Islet precursor cell (in vitro differentiated cells): Measurements from ENCODE around the gene DCLK1.

ENCODE experiments used
- DNase-seq: peaks from one replicate; pipeline ENCODE4 v3.0.0-alpha.2; 2018

DCLK1 gene

GRCh38 chr13:35770756-35771297, 360.4 kb downstream of the DCLK1 start:
- no peak for DNase-seq

GRCh38 chr13:35769812-35770211, 361.4 kb downstream of the DCLK1 start:
- DNase-seq, result no peak

GRCh38 chr13:35768551-35768950, 362.6 kb downstream of the DCLK1 start:
- DNase-seq, result no peak

- DNase-seq, result no peak
Measured at GRCh38 chr13:35768073-35768472, 363.1 kb downstream of the DCLK1 start.

GRCh38 chr13:35767256-35767976, 363.8 kb downstream of the DCLK1 start:
- no peak for DNase-seq

- DNase-seq, result no peak
Measured at GRCh38 chr13:35766663-35767062, 364.5 kb downstream of the DCLK1 start.

GRCh38 chr13:35765941-35766340, 365.2 kb downstream of the DCLK1 start:
- DNase-seq, result no peak

GRCh38 chr13:35765366-35765765, 365.8 kb downstream of the DCLK1 start:
- no peak for DNase-seq

- no peak for DNase-seq
Measured at GRCh38 chr13:35764326-35765015, 366.7 kb downstream of the DCLK1 start.

GRCh38 chr13:35763782-35764123, 367.4 kb downstream of the DCLK1 start:
- DNase-seq, result no peak

GRCh38 chr13:35763060-35763781, 368.0 kb downstream of the DCLK1 start:
- no peak for DNase-seq

- no peak for DNase-seq
Measured at GRCh38 chr13:35761440-35762252, 369.5 kb downstream of the DCLK1 start.

- DNase-seq, result no peak
Measured at GRCh38 chr13:35760735-35761281, 370.4 kb downstream of the DCLK1 start.

GRCh38 chr13:35747594-35747993, 383.6 kb downstream of the DCLK1 start:
- DNase-seq, result no peak

- no peak for DNase-seq
Measured at GRCh38 chr13:35744566-35745178, 386.5 kb downstream of the DCLK1 start.

- no peak for DNase-seq
Measured at GRCh38 chr13:35744144-35744543, 387.0 kb downstream of the DCLK1 start.

GRCh38 chr13:35743165-35743564, 388.0 kb downstream of the DCLK1 start:
- no peak for DNase-seq

- no peak for DNase-seq
Measured at GRCh38 chr13:35741657-35742056, 389.5 kb downstream of the DCLK1 start.

GRCh38 chr13:35736876-35737275, 394.3 kb downstream of the DCLK1 start:
- no peak for DNase-seq

- no peak for DNase-seq
Measured at GRCh38 chr13:35733827-35734226, 397.4 kb downstream of the DCLK1 start.

- DNase-seq, result no peak
Measured at GRCh38 chr13:35732565-35732964, 398.6 kb downstream of the DCLK1 start.

- DNase-seq, result no peak
Measured at GRCh38 chr13:35731471-35731870, 399.7 kb downstream of the DCLK1 start.
